ENCODE data around the gene ACHE.
"Not testable (repeated sequence)": the region's sequence is repeated elsewhere in the genome, so short reads cannot be mapped to it uniquely, and the experiment has no call there.

The ACHE gene

GRCh38 chr7:100929808-100930174 lies 34.1 kb upstream of the ACHE start:
- Histone ChIP-seq H3K9me3 (no peaks in the 10 kb centered on the region), H3K4me1 (no peaks in the 10 kb centered on the region), H3K4me3 (ENCODE audit: low read depth, low read length) (no peak overlapping the region), H3K36me3 (no peaks in the 10 kb centered on the region), H3K27me3 (peaks cover 17% of the 10 kb centered on the region)
- DNase-seq = no peak
- TF ChIP-seq CTCF (IDR thresholded peaks at IDR 0.05; ENCODE audit: low read depth, low read length) = no peak

GRCh38 chr7:100923616-100924015 lies 27.9 kb upstream of the ACHE start:
- not testable (repeated sequence) for H3K4me3 ChIP-seq (ENCODE audit: low read depth, low read length); H3K4me1 ChIP-seq; DNase-seq; H3K9me3 ChIP-seq; H3K36me3 ChIP-seq; H3K27me3 ChIP-seq

GRCh38 chr7:100921039-100921438 lies 25.4 kb upstream of the ACHE start:
- TF ChIP-seq CTCF (IDR thresholded peaks at IDR 0.05; ENCODE audit: low read depth, low read length) = no peak
- H3K4me1 ChIP-seq = no peaks in the 10 kb centered on the region
- H3K9me3 ChIP-seq = no peaks in the 10 kb centered on the region
- H3K36me3 ChIP-seq = no peaks in the 10 kb centered on the region
- no peaks in the 10 kb centered on the region for H3K27me3 ChIP-seq
- DNase-seq = no peak
- no peak overlapping the region for H3K4me3 ChIP-seq (ENCODE audit: low read depth, low read length)

GRCh38 chr7:100919779-100920437 lies 24.2 kb upstream of the ACHE start:
- not testable (repeated sequence) for DNase-seq; H3K36me3 ChIP-seq; H3K4me3 ChIP-seq (ENCODE audit: low read depth, low read length); H3K9me3 ChIP-seq; H3K4me1 ChIP-seq; H3K27me3 ChIP-seq

- H3K36me3 ChIP-seq, DNase-seq, H3K9me3 ChIP-seq: not testable (repeated sequence)
Measured at GRCh38 chr7:100919335-100919734, 23.6 kb upstream of the ACHE start.

GRCh38 chr7:100914879-100915447 lies 19.3 kb upstream of the ACHE start:
- DNase-seq = no peak
- no peaks in the 10 kb centered on the region for H3K4me1 ChIP-seq
- H3K4me3 ChIP-seq (ENCODE audit: low read depth, low read length) = no peak overlapping the region
- H3K9me3 ChIP-seq = no peaks in the 10 kb centered on the region
- TF ChIP-seq CTCF (IDR thresholded peaks at IDR 0.05; ENCODE audit: low read depth, low read length) = no peak
- H3K36me3 ChIP-seq = no peaks in the 10 kb centered on the region
- H3K27me3 ChIP-seq = 0 out of 2 replicates have a peak, but pooled peaks cover 2% of the 10 kb centered on the region

More at GRCh38 chr7:100919335-100919734, 23.6 kb upstream of the ACHE start:
- H3K27me3 ChIP-seq; H3K4me3 ChIP-seq (ENCODE audit: low read depth, low read length); H3K4me1 ChIP-seq: not testable (repeated sequence)

GRCh38 chr7:100914208-100914878 lies 18.7 kb upstream of the ACHE start:
- Histone ChIP-seq H3K4me1 (no peaks in the 10 kb centered on the region), H3K4me3 (ENCODE audit: low read depth, low read length) (no peak overlapping the region), H3K9me3 (no peaks in the 10 kb centered on the region), H3K36me3 (no peaks in the 10 kb centered on the region), H3K27me3 (0 out of 2 replicates have a peak, but pooled peaks cover 3% of the 10 kb centered on the region)
- no peak for DNase-seq
- TF ChIP-seq CTCF (IDR thresholded peaks at IDR 0.05; ENCODE audit: low read depth, low read length) = no peak
